OCI-LY7 (cell line): Measurements from ENCODE around the gene SV2B.

Experiments
- CTCF ChIP-seq: fragments of 200-600 bp; sonication (generic); conservative IDR thresholded peaks from 2 replicates; pipeline ENCODE4 v1.5.1; 2014; ENCODE audit warnings: mild to moderate bottlenecking, antibody characterized with exemption, low read length, moderate library complexity, mixed read lengths
- EZH2phosphoT487 ChIP-seq: fragments of 200-600 bp; sonication (generic); IDR thresholded peaks from 2 replicates; pipeline ENCODE4 v1.6.1; 2018; ENCODE audit warnings: low read depth, borderline replicate concordance, mild to moderate bottlenecking, mixed run types, antibody characterized with exemption, low read length, moderate library complexity, mixed read lengths

GRCh38 chr15:91068436-91068835, 31.6 kb upstream of the SV2B start:
- TF ChIP-seq CTCF (no peak), EZH2phosphoT487 (no peak)
